GM23338 (cell line): Measurements from ENCODE around the gene PSMB8. TPM values are rescaled to one million over a fixed set of nuclear protein-coding genes. Genes with fewer than 3 reads are reported as not detected.

Experiments
- ATAC-seq: fragments of 200-7000 bp; cut with Tn5 transposase; 3 replicates; pipeline ENCODE4 v1.9.1; 2020
- DNase-seq: peaks from one replicate; pipeline ENCODE4 v3.0.0-alpha.2; 2015; ENCODE audit warnings: low spot score
- H2AFZ ChIP-seq: fragments of 200-600 bp; sonication (generic); 2 replicates; pipeline ENCODE4 v1.8.0; 2016; ENCODE audit warnings: antibody characterized with exemption, mild to moderate bottlenecking, moderate library complexity
- H3F3A ChIP-seq: fragments of 200-600 bp; sonication (generic); replicated peaks from 2 replicates; pipeline ENCODE4 v1.8.0; 2017; ENCODE audit warnings: antibody characterized with exemption, mixed run types, low read depth
- H3K27ac ChIP-seq: fragments of 200-600 bp; sonication (generic); 2 replicates; pipeline ENCODE4 v1.6.1; 2016; ENCODE audit warnings: low read depth
- H3K27me3 ChIP-seq: fragments of 200-600 bp; sonication (generic); 2 replicates; pipeline ENCODE4 v1.8.0; 2016; ENCODE audit warnings: mild to moderate bottlenecking, mixed run types, moderate library complexity; ENCODE audit not compliant: insufficient read depth
- H3K36me3 ChIP-seq: fragments of 200-600 bp; sonication (generic); 2 replicates; pipeline ENCODE4 v1.8.0; 2016; ENCODE audit warnings: mild to moderate bottlenecking; ENCODE audit not compliant: insufficient read depth
- H3K4me1 ChIP-seq: fragments of 200-600 bp; sonication (generic); 2 replicates; pipeline ENCODE4 v1.8.0; 2016; ENCODE audit warnings: mild to moderate bottlenecking, moderate library complexity; ENCODE audit not compliant: insufficient read depth
- H3K4me2 ChIP-seq: fragments of 200-600 bp; sonication (generic); 2 replicates; pipeline ENCODE4 v1.7.1; 2017; ENCODE audit warnings: mixed run types
- H3K4me3 ChIP-seq: fragments of 200-600 bp; sonication (generic); 2 replicates; pipeline ENCODE4 v1.6.1; 2016; ENCODE audit warnings: mixed run types
- H3K79me2 ChIP-seq: fragments of 200-600 bp; sonication (generic); replicated peaks from 2 replicates; pipeline ENCODE4 v1.8.0; 2017; ENCODE audit warnings: mild to moderate bottlenecking; ENCODE audit not compliant: insufficient read depth
- H3K9me2 ChIP-seq: fragments of 200-600 bp; sonication (generic); 2 replicates; pipeline ENCODE4 v1.8.0; 2017; ENCODE audit not compliant: insufficient read depth
- H4K20me1 ChIP-seq: fragments of 200-600 bp; sonication (generic); replicated peaks from 2 replicates; pipeline ENCODE4 v1.8.0; 2017; ENCODE audit warnings: mild to moderate bottlenecking; ENCODE audit not compliant: insufficient read depth
- H3K27ac Mint-ChIP-seq: 2 replicates; pipeline ENCODE4 v1.8.0; 2020; ENCODE audit warnings: inconsistent platforms, mild to moderate bottlenecking, moderate library complexity, mixed read lengths
- H3K27me3 Mint-ChIP-seq: 3 replicates; pipeline ENCODE4 v1.8.0; 2022; ENCODE audit warnings: low read depth, mild to moderate bottlenecking, moderate library complexity, mixed read lengths, inconsistent platforms; ENCODE audit not compliant: insufficient read depth, poor library complexity
- H3K36me3 Mint-ChIP-seq: 3 replicates; pipeline ENCODE4 v1.8.0; 2021; ENCODE audit warnings: low read depth, mild to moderate bottlenecking, inconsistent platforms, moderate library complexity, mixed read lengths
- H3K4me1 Mint-ChIP-seq: 3 replicates; pipeline ENCODE4 v1.8.0; 2020; ENCODE audit warnings: mild to moderate bottlenecking, inconsistent platforms, mixed read lengths
- H3K4me3 Mint-ChIP-seq: 3 replicates; pipeline ENCODE4 v1.8.0; 2021; ENCODE audit warnings: moderate library complexity, mild to moderate bottlenecking, inconsistent platforms, mixed read lengths
- H3K9me3 Mint-ChIP-seq: 3 replicates; pipeline ENCODE4 v1.8.0; 2020; ENCODE audit warnings: moderate library complexity, mild to moderate bottlenecking, inconsistent platforms, mixed read lengths
- CREB1 ChIP-seq: fragments of 250-450 bp; sonication (Bioruptor Pico); IDR thresholded peaks from 2 replicates; pipeline ENCODE4 v1.5.0; 2020; ENCODE audit warnings: low read depth, mild to moderate bottlenecking, moderate library complexity
- EZH2phosphoT487 ChIP-seq: fragments of 200-600 bp; sonication (generic); IDR thresholded peaks from one replicate; pipeline ENCODE4 v1.8.1; 2018; ENCODE audit warnings: antibody characterized with exemption; ENCODE audit not compliant: unreplicated experiment
- JUNB ChIP-seq: IDR thresholded peaks from one replicate; pipeline ENCODE4 v1.6.1; 2016; ENCODE audit warnings: antibody characterized with exemption; ENCODE audit not compliant: unreplicated experiment
- ZNF331 ChIP-seq: fragments of 250-450 bp; sonication (Bioruptor Pico); IDR thresholded peaks from 2 replicates; pipeline ENCODE4 v1.5.0; 2020; ENCODE audit warnings: low read depth, mild to moderate bottlenecking, moderate library complexity
- polyA plus RNA-seq: library from polyadenylated mRNA; unstranded; fragments of >200 nt; fragmentation: Nextera tagmentation; extraction: Ambion mirVana; gene quantifications from 2 replicates; pipeline ENCODE4 v1.2.1, GENCODE V29; 2016
- total RNA-seq: library from RNA; depleted of rRNA; stranded (reverse); fragments of >200 nt; shearing (Covaris generic); gene quantifications from 2 replicates; pipeline ENCODE4 v1.2.3, GENCODE V29; 2014
- TF ChIP-seq, protein P1 (sequence below): fragments of 250-450 bp; sonication (Bioruptor Pico); IDR thresholded peaks from 2 replicates; pipeline ENCODE4 v1.5.0; 2020; ENCODE audit warnings: mild to moderate bottlenecking, moderate library complexity
- TF ChIP-seq, protein P2 (sequence below), 2 experiments: fragments of 200-600 bp in 1 of 2; sonication (generic) in 1 of 2; conservative IDR thresholded peaks; 2 replicates each; pipeline versions ENCODE4 v1.5.1 to v1.6.1; 2016 to 2017; ENCODE audit warnings: antibody characterized with exemption in 2 of 2, low read depth in 2 of 2, mild to moderate bottlenecking in 2 of 2, moderate library complexity in 1 of 2

PSMB8 gene
- total and polyA plus RNA-seq, 2 experiments from 2014 or later, result 16.5 to 27.6 TPM

- TF ChIP-seq, protein P1, sequence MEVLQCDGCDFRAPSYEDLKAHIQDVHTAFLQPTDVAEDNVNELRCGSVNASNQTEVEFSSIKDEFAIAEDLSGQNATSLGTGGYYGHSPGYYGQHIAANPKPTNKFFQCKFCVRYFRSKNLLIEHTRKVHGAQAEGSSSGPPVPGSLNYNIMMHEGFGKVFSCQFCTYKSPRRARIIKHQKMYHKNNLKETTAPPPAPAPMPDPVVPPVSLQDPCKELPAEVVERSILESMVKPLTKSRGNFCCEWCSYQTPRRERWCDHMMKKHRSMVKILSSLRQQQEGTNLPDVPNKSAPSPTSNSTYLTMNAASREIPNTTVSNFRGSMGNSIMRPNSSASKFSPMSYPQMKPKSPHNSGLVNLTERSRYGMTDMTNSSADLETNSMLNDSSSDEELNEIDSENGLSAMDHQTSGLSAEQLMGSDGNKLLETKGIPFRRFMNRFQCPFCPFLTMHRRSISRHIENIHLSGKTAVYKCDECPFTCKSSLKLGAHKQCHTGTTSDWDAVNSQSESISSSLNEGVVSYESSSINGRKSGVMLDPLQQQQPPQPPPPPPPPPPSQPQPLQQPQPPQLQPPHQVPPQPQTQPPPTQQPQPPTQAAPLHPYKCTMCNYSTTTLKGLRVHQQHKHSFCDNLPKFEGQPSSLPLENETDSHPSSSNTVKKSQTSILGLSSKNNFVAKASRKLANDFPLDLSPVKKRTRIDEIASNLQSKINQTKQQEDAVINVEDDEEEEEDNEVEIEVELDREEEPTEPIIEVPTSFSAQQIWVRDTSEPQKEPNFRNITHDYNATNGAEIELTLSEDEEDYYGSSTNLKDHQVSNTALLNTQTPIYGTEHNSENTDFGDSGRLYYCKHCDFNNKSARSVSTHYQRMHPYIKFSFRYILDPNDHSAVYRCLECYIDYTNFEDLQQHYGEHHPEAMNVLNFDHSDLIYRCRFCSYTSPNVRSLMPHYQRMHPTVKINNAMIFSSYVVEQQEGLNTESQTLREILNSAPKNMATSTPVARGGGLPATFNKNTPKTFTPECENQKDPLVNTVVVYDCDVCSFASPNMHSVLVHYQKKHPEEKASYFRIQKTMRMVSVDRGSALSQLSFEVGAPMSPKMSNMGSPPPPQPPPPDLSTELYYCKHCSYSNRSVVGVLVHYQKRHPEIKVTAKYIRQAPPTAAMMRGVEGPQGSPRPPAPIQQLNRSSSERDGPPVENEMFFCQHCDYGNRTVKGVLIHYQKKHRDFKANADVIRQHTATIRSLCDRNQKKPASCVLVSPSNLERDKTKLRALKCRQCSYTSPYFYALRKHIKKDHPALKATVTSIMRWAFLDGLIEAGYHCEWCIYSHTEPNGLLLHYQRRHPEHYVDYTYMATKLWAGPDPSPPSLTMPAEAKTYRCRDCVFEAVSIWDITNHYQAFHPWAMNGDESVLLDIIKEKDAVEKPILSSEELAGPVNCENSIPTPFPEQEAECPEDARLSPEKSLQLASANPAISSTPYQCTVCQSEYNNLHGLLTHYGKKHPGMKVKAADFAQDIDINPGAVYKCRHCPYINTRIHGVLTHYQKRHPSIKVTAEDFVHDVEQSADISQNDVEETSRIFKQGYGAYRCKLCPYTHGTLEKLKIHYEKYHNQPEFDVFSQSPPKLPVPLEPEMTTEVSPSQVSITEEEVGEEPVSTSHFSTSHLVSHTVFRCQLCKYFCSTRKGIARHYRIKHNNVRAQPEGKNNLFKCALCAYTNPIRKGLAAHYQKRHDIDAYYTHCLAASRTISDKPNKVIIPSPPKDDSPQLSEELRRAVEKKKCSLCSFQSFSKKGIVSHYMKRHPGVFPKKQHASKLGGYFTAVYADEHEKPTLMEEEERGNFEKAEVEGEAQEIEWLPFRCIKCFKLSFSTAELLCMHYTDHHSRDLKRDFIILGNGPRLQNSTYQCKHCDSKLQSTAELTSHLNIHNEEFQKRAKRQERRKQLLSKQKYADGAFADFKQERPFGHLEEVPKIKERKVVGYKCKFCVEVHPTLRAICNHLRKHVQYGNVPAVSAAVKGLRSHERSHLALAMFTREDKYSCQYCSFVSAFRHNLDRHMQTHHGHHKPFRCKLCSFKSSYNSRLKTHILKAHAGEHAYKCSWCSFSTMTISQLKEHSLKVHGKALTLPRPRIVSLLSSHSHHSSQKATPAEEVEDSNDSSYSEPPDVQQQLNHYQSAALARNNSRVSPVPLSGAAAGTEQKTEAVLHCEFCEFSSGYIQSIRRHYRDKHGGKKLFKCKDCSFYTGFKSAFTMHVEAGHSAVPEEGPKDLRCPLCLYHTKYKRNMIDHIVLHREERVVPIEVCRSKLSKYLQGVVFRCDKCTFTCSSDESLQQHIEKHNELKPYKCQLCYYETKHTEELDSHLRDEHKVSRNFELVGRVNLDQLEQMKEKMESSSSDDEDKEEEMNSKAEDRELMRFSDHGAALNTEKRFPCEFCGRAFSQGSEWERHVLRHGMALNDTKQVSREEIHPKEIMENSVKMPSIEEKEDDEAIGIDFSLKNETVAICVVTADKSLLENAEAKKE (CRISPR knock-in tag), result no peak
- TF ChIP-seq ZNF331 (CRISPR knock-in tag) (no peak), EZH2phosphoT487 (no peak), CREB1 (CRISPR knock-in tag) (no peak)
Observed at GRCh38 chr6:32814145-32814544, 29.7 kb downstream of the PSMB8 start (continued).

DNA sequence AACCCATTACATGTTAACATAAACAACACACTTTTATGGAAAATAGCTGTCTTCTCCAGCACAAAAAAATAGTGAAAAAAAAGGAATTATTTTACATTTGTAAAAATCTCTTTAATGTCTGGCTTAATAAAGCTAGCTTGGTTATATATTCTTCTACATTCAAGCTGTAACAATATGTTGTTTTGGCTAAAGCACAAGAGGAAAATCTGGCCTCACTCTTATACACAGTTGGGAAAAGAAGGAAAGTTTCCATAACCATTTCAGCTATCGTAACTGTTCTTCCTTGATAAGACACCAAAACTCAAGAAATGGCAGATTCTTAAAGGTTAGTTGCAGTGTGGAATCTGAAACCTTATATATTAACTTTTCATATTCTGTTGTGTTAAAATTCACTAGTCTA, 34.7 kb downstream of the PSMB8 start:
- Histone ChIP-seq H3F3A (no peaks in the 10 kb centered on the region), H4K20me1 (no peaks in the 10 kb centered on the region), H3K27me3 (no peaks in the 10 kb centered on the region), H3K4me3 (no peak overlapping the region), H3K79me2 (no peaks in the 10 kb centered on the region), H3K36me3 (no peaks in the 10 kb centered on the region), H2AFZ (no peak overlapping the region), H3K27ac (no peak overlapping the region), H3K9me2 (no peaks in the 10 kb centered on the region; the same call in 1 of the 2 replicates), H3K4me2 (no peak overlapping the region), H3K4me1 (no peaks in the 10 kb centered on the region; the same call in 1 of the 2 replicates)
- Mint-ChIP-seq H3K9me3 (no peaks in the 10 kb centered on the region), H3K4me3 (no peak overlapping the region), H3K4me1 (peaks cover 5% of the 10 kb centered on the region; the same call in 2 of the 3 replicates), H3K27me3 (peaks cover 11% of the 10 kb centered on the region), H3K27ac (no peak overlapping the region), H3K36me3 (no peaks in the 10 kb centered on the region; the same call in 2 of the 3 replicates)
- ATAC-seq (no peak), DNase-seq (no peak)
- no peak for TF ChIP-seq JUNB
- TF ChIP-seq CREB1 (CRISPR knock-in tag), result no peak
- TF ChIP-seq, protein P1 (CRISPR knock-in tag), result no peak
- TF ChIP-seq, protein P2, sequence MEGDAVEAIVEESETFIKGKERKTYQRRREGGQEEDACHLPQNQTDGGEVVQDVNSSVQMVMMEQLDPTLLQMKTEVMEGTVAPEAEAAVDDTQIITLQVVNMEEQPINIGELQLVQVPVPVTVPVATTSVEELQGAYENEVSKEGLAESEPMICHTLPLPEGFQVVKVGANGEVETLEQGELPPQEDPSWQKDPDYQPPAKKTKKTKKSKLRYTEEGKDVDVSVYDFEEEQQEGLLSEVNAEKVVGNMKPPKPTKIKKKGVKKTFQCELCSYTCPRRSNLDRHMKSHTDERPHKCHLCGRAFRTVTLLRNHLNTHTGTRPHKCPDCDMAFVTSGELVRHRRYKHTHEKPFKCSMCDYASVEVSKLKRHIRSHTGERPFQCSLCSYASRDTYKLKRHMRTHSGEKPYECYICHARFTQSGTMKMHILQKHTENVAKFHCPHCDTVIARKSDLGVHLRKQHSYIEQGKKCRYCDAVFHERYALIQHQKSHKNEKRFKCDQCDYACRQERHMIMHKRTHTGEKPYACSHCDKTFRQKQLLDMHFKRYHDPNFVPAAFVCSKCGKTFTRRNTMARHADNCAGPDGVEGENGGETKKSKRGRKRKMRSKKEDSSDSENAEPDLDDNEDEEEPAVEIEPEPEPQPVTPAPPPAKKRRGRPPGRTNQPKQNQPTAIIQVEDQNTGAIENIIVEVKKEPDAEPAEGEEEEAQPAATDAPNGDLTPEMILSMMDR (conservative IDR thresholded peaks at IDR 0.05; ENCODE audit: low read depth in 2 of 2), result no peak
